H1 (cell line): ENCODE results near the gene MYCBP2. TPM values are rescaled to one million over a fixed set of nuclear protein-coding genes. Genes with fewer than 3 reads are reported as not detected.

ENCODE experiments used
- CTCF ChIA-PET: fragments of 300-600 bp; sonication (Branson Sonifier 250); formaldehyde crosslinking; loops from one replicate; lab custom pipeline; 2021; ENCODE audit not compliant: partially characterized antibody; lab: Charles Lee
- POLR2A ChIA-PET: fragments of 300-600 bp; sonication (Branson Sonifier 250); formaldehyde crosslinking; loops from one replicate; lab custom pipeline; 2021; ENCODE audit warnings: inconsistent platforms; ENCODE audit not compliant: partially characterized antibody; lab: Charles Lee
- DNase-seq, 2 experiments: peaks; one replicate each; pipeline versions ENCODE4 v3.0.0 to v3.0.0-alpha.2; 2010 to 2022; ENCODE audit warnings: low spot score in 2 of 2, low read depth in 1 of 2, mixed read lengths in 1 of 2
- FAIRE-seq: peaks from 2 replicates; lab custom pipeline; 2011; peaks lifted over from hg19 to GRCh38; lab: Jason Lieb, UNC
- H2AFZ ChIP-seq: 2 replicates; pipeline ENCODE4 v1.8.1; 2012; ENCODE audit warnings: low read length, inconsistent platforms
- H2AK5ac ChIP-seq: 2 replicates; pipeline ENCODE4 v1.6.1; 2013; ENCODE audit warnings: low read depth, low read length
- H2BK120ac ChIP-seq: replicated peaks from 2 replicates; pipeline ENCODE3; 2013; ENCODE audit warnings: low read depth, low read length, inconsistent platforms
- H2BK12ac ChIP-seq: 2 replicates; pipeline ENCODE4 v1.6.1; 2013; ENCODE audit warnings: low read depth, low read length
- H2BK15ac ChIP-seq: 2 replicates; pipeline ENCODE4 v1.6.1; 2013; ENCODE audit warnings: low read length
- H2BK20ac ChIP-seq: 2 replicates; pipeline ENCODE4 v1.6.1; 2013; ENCODE audit warnings: low read length
- H2BK5ac ChIP-seq: 2 replicates; pipeline ENCODE4 v1.6.1; 2013; ENCODE audit warnings: low read depth, low read length
- H3K14ac ChIP-seq: 2 replicates; pipeline ENCODE4 v1.6.1; 2013; ENCODE audit warnings: inconsistent platforms; ENCODE audit not compliant: insufficient read length
- H3K18ac ChIP-seq: 2 replicates; pipeline ENCODE4 v1.6.1; 2013; ENCODE audit warnings: low read length; ENCODE audit errors: extremely low read depth
- H3K23ac ChIP-seq: 2 replicates; pipeline ENCODE4 v1.6.1; 2013; ENCODE audit warnings: inconsistent platforms; ENCODE audit not compliant: insufficient read length
- H3K23me2 ChIP-seq: 2 replicates; pipeline ENCODE4 v1.6.1; 2013; ENCODE audit warnings: low read depth, low read length
- H3K27ac ChIP-seq: 2 replicates; pipeline ENCODE4 v1.6.1; 2011; ENCODE audit warnings: low read depth, low read length, inconsistent platforms
- H3K27me3 ChIP-seq, 4 experiments: replicated peaks in 1 of 4; 1 replicate in 1 of 4; 2 replicates in 3 of 4; pipeline versions ENCODE4 v1.6.1 to v1.8.1; 2011 to 2013; ENCODE audit warnings: low read length in 3 of 4, mild to moderate bottlenecking in 3 of 4, inconsistent platforms in 2 of 4, mixed read lengths in 2 of 4, moderate library complexity in 1 of 4; ENCODE audit not compliant: control insufficient read depth in 3 of 4, insufficient read depth in 3 of 4; ENCODE audit errors: extremely low read depth in 1 of 4
- H3K36me3 ChIP-seq, 4 experiments: 2 replicates each; pipeline versions ENCODE4 v1.6.1 to v1.8.1; 2011 to 2013; ENCODE audit warnings: mild to moderate bottlenecking in 4 of 4, low read length in 3 of 4, moderate library complexity in 2 of 4, control low read depth in 1 of 4, inconsistent platforms in 1 of 4; ENCODE audit not compliant: insufficient read depth in 4 of 4, control insufficient read depth in 2 of 4
- H3K4ac ChIP-seq: replicated peaks from 2 replicates; pipeline ENCODE3; 2013; ENCODE audit warnings: low read length, low read depth, mixed read lengths, inconsistent platforms; ENCODE audit not compliant: insufficient read length
- H3K4me1 ChIP-seq, 4 experiments: replicated peaks in 1 of 4; 1 replicate in 1 of 4; 2 replicates in 3 of 4; pipeline versions ENCODE4 v1.6.1 to v1.8.1; 2011 to 2013; ENCODE audit warnings: low read length in 3 of 4, inconsistent platforms in 2 of 4, mixed read lengths in 1 of 4; ENCODE audit not compliant: insufficient read depth in 4 of 4, control insufficient read depth in 3 of 4
- H3K4me2 ChIP-seq, 2 experiments: 2 replicates each; pipeline versions ENCODE4 v1.6.1 to v1.8.1; 2011 to 2013; ENCODE audit warnings: low read depth in 2 of 2, low read length in 2 of 2, control low read depth in 1 of 2, inconsistent platforms in 1 of 2, mild to moderate bottlenecking in 1 of 2; ENCODE audit not compliant: insufficient read depth in 1 of 2
- H3K4me3 ChIP-seq, 4 experiments: fragments of 200-600, 300-600 bp in 1 of 4; sonication (generic), shearing (Covaris generic), sonication (Bioruptor Twin) in 1 of 4; 2 replicates each; pipeline versions ENCODE4 v1.5.1 to v1.8.1; 2011 to 2016; ENCODE audit warnings: low read length in 4 of 4, low read depth in 3 of 4, control low read depth in 2 of 4, inconsistent platforms in 2 of 4, mild to moderate bottlenecking in 2 of 4, mixed read lengths in 1 of 4, moderate library complexity in 1 of 4; ENCODE audit not compliant: insufficient read depth in 2 of 4; ENCODE audit errors: extremely low read depth in 1 of 4
- H3K56ac ChIP-seq: replicated peaks from 2 replicates; pipeline ENCODE3; 2013; ENCODE audit warnings: low read depth, mild to moderate bottlenecking, mixed read lengths, low read length, inconsistent platforms; ENCODE audit not compliant: insufficient read length
- H3K79me1 ChIP-seq: 2 replicates; pipeline ENCODE4 v1.6.1; 2013; ENCODE audit warnings: low read depth, low read length, control low read depth
- H3K79me2 ChIP-seq, 2 experiments: 2 replicates each; pipeline versions ENCODE4 v1.6.1 to v1.8.1; 2012 to 2013; ENCODE audit warnings: low read length in 2 of 2, mild to moderate bottlenecking in 2 of 2, inconsistent platforms in 1 of 2; ENCODE audit not compliant: insufficient read depth in 2 of 2, control insufficient read depth in 1 of 2
- H3K9ac ChIP-seq, 4 experiments: replicated peaks in 1 of 4; 1 replicate in 1 of 4; 2 replicates in 3 of 4; pipeline versions ENCODE4 v1.6.1 to v1.8.1; 2011 to 2013; ENCODE audit warnings: low read depth in 3 of 4, low read length in 3 of 4, control low read depth in 2 of 4, mild to moderate bottlenecking in 2 of 4, moderate library complexity in 2 of 4, inconsistent platforms in 1 of 4; ENCODE audit errors: extremely low read depth in 1 of 4
- H3K9me3 ChIP-seq, 2 experiments: 2 replicates each; pipeline versions ENCODE4 v1.6.1 to v1.8.1; 2012 to 2013; ENCODE audit warnings: mild to moderate bottlenecking in 2 of 2, moderate library complexity in 2 of 2, control low read depth in 1 of 2, inconsistent platforms in 1 of 2, low read depth in 1 of 2, low read length in 1 of 2, mixed read lengths in 1 of 2; ENCODE audit not compliant: insufficient read depth in 2 of 2
- H4K20me1 ChIP-seq, 2 experiments: replicated peaks in 1 of 2; 2 replicates each; pipeline versions ENCODE3 to v1.8.1; 2011 to 2013; ENCODE audit warnings: inconsistent platforms in 2 of 2, low read length in 2 of 2, mild to moderate bottlenecking in 1 of 2; ENCODE audit not compliant: insufficient read depth in 2 of 2, control insufficient read depth in 1 of 2
- H4K5ac ChIP-seq: 2 replicates; pipeline ENCODE4 v1.6.1; 2013; ENCODE audit warnings: low read length, low read depth, mixed read lengths, inconsistent platforms; ENCODE audit not compliant: insufficient read length
- H4K8ac ChIP-seq: 2 replicates; pipeline ENCODE4 v1.8.0; 2013; ENCODE audit warnings: mild to moderate bottlenecking, moderate library complexity, low read length, inconsistent platforms; ENCODE audit not compliant: insufficient read depth; ENCODE audit errors: extremely low read depth
- H4K91ac ChIP-seq: replicated peaks from 2 replicates; pipeline ENCODE3; 2013; ENCODE audit warnings: low read length, mixed read lengths, inconsistent platforms; ENCODE audit not compliant: insufficient read length
- CHD2 ChIP-seq: IDR thresholded peaks from 2 replicates; pipeline ENCODE4 v1.6.1; 2012; ENCODE audit warnings: low read length, improper control_type of control experiment
- WGBS, 2 experiments: shearing (Covaris generic) in 1 of 2; methylation state at CpG; one replicate each; pipeline versions ENCODE4 v1.1.6 to v1.1.7; 2013 to 2015; ENCODE audit warnings: low lambda C conversion rate in 2 of 2, mixed read lengths in 2 of 2, inconsistent platforms in 1 of 2, low coverage in 1 of 2, missing lambda C conversion rate in 1 of 2; ENCODE audit not compliant: insufficient replicate concordance in 2 of 2, insufficient coverage in 1 of 2, insufficient read length in 1 of 2; ENCODE audit errors: extremely low coverage in 1 of 2, missing lambda C conversion rate in 1 of 2; 5-methylcytosine and 5-hydroxymethylcytosine counted together
- polyA plus RNA-seq, 7 experiments: library from polyadenylated mRNA; depleted of rRNA in 3 of 7; stranded (reverse) in 5 of 7; unstranded in 2 of 7; fragments of >200 nt in 5 of 7; fragments of 200-250 nt in 2 of 7; gene quantifications; 1 replicate in 5 of 7; 2 replicates in 1 of 7; 4 replicates in 1 of 7; pipeline versions ENCODE4 v1.2.1 to v1.2.3, GENCODE V29; 2011 to 2013; ENCODE audit warnings: missing spikeins in 2 of 7, mixed read lengths in 2 of 7
- total RNA-seq: library from RNA; stranded (reverse); fragmentation: NEBNext Ultra II Directional; extraction: Animal tissue kit (Norgen Biotek cat#: 25700); gene quantifications from 2 replicates; pipeline ENCODE4 v1.2.1, GENCODE V29; 2021

Gene MYCBP2
- total and polyA plus RNA-seq, 2 of the 8 experiments (the other 6 are each of a cell fraction or from before 2014, with no cell fraction given), result 19.0 to 52.1 TPM

DNA sequence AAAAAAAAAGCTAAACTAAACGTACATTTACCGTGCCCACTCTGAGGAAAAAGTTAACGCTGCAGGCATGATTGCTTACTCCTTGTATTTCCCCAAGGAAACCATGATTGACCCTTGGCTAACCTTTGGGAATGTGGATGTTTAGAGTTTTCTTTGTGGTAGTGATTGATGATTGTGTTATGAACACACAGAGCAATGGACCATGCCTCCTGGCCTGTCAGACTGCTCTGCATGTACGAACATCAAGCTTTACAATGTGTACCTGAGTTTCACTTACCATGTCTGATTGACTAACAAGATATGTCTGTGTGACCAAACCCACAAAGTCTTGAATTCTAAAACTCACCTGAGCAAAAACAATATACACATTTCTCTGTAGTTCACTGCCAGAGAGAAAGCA lies 35.1 kb downstream of the MYCBP2 start:
- Histone ChIP-seq H3K9me3 (no peaks in the 10 kb centered on the region), H3K79me1 (no peaks in the 10 kb centered on the region; the same call in 1 of the 2 replicates), H3K27me3 (no peaks in the 10 kb centered on the region), H3K4ac (no peak overlapping the region), H3K18ac (no peak overlapping the region), H3K23ac (no peak overlapping the region), H3K36me3 (peaks cover 0 to 4% (median 0%) of the 10 kb centered on the region in 4 experiments; a peak in 4 of 8 replicates), H3K4me3 (no peak overlapping the region), H3K9ac (no peak overlapping the region), H2BK5ac (no peak overlapping the region), H3K4me2 (no peak overlapping the region), H3K56ac (no peak overlapping the region), H4K5ac (no peak overlapping the region), H2BK12ac (no peak overlapping the region), H3K23me2 (no peaks in the 10 kb centered on the region), H4K20me1 (no peaks in the 10 kb centered on the region), H2BK15ac (no peak overlapping the region), H2AFZ (no peak overlapping the region), H2BK120ac (no peak overlapping the region), H2BK20ac (no peak overlapping the region), H2AK5ac (no peak overlapping the region), H3K14ac (no peak overlapping the region), H3K79me2 (no peaks in the 10 kb centered on the region), H3K27ac (no peak overlapping the region), H4K8ac (no peak overlapping the region), H3K4me1 (no peaks in the 10 kb centered on the region; a peak in 1 of 7 replicates), H4K91ac (no peak overlapping the region)
- FAIRE-seq, result no peak
- WGBS, 2 experiments, result 89% methylated on average over 4 of the region's 4 CpGs; no CpG with 5 or more reads in 1 of the 2 experiments
- no peak for TF ChIP-seq CHD2
- CTCF ChIA-PET, result interaction anchor here (0.7 to 1.2 kb wide), 2 partner anchors 24 to 38 kb away, joined by 3 to 4 read pairs; no protein-coding TSS in a partner anchor
- DNase-seq, result no peak
- POLR2A ChIA-PET, result no interaction called here
